ENCODE data around the gene FLNC. TPM values are rescaled to one million over a fixed set of nuclear protein-coding genes. Genes with fewer than 3 reads are reported as not detected.

Gene FLNC
- polyA plus RNA-seq, 1 donor, result 14.9 TPM

GRCh38 chr7:128891110-128891941, 61.1 kb downstream of the FLNC start:
- no peak for DNase-seq

- no peak for DNase-seq
Observed at GRCh38 chr7:128891942-128892269, 61.7 kb downstream of the FLNC start.

- DNase-seq, result no peak
Observed at GRCh38 chr7:128892521-128893250, 62.5 kb downstream of the FLNC start.

GRCh38 chr7:128893251-128894100, 63.3 kb downstream of the FLNC start:
- DNase-seq, result no peak

GRCh38 chr7:128894101-128894440, 63.9 kb downstream of the FLNC start:
- no peak for DNase-seq

- DNase-seq, result no peak
Observed at GRCh38 chr7:128895320-128895719, 65.1 kb downstream of the FLNC start.

GRCh38 chr7:128899392-128899791, 69.2 kb downstream of the FLNC start:
- no peak for DNase-seq

GRCh38 chr7:128900237-128900636, 70.0 kb downstream of the FLNC start:
- no peak for DNase-seq

GRCh38 chr7:128902761-128903585, 72.8 kb downstream of the FLNC start:
- DNase-seq, result no peak

DNA sequence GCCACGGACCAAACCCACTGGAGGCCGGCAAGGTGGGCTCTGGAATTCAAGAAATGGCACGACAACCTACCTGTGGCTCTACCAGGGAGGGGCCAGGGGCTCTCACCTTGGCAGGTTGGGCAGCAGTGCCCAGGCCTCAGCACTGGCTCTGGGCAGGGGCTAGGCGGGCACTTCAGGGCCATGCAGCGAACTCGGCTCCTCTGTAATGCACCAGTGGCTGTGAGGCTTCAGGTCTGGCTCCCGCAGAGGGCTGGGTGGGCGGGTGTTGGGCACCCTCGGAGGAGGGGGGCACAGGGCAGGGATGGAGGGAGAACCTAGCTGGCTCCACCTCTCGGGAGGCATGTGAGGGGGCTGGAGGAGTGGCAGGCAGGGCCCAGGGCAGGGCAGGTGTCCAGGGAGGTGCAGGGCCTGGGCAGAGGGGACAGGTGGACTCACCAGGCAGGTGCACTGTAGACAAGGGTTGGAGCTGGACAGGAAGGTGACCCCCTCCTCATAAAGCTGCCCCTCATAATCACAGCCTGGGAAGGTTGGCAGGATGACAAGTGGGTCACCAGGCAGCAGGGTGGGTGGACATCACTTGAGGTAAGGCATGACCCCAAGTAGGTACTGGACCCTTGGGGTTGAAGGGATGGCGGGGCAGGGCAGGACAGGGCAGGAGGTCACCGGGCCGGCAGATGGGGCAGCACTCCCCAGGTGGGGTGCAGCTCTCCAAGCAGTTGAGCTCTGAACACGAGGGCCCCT, 73.6 kb downstream of the FLNC start:
- DNase-seq, result no peak

- no peak for DNase-seq
Observed at GRCh38 chr7:128904381-128905197, 74.4 kb downstream of the FLNC start.

- DNase-seq, result no peak
Observed at GRCh38 chr7:128906001-128906765, 76.0 kb downstream of the FLNC start.

DNA sequence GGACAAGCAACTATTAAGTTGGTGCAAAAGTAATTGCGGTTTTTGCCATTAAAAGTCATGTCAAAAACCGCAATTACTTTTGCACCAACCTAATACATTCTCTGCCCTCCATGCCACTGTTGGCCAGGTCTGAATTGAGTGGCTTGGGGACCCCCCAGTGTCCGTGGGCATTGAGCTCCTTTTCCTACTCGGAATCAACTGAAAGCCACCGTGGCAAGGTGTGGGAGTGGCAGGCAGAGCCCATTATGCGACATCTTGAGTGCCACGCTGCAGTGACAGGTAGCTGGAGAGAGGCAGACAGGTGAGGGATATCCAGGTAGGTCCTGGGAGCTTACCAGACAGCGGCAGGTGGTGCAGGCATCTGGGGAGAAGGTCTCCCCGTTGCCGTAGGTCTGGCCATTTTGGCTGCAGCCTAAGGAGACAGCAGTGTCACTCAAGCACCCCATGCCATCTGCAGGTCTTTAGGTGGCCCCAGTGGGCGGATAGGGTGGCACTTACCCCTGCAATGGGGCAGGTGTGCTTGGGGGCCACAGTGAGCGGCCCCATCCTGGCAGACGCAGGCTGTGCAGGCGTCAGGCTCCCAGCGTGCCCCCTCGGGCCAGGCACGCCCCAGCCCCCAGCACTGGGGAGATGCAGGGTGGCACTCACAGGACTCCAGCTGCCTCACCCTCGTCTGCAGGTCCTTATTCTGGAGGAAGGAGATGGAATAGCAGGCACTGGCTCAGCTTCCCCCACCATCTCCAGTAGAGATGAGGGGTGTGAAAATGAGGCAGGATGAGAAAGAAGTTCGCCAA, 76.8 kb downstream of the FLNC start:
- DNase-seq, result no peak

Other genes with a start within 250 kb of the FLNC start
- 4.2 TPM for gene GARIN1A, start 158.1 kb upstream of the FLNC start, polyA plus RNA-seq (ENCODE audit: insufficient read length)
- 206 TPM for gene CALU, start 91.0 kb upstream of the FLNC start, polyA plus RNA-seq (ENCODE audit: insufficient read length)
- 2.2 TPM for gene OPN1SW, start 54.6 kb upstream of the FLNC start, polyA plus RNA-seq (ENCODE audit: insufficient read length)
- gene CCDC136, start 38.4 kb upstream of the FLNC start, polyA plus RNA-seq (ENCODE audit: insufficient read length), result 26.3 TPM
- 199 TPM for gene ATP6V1F, start 32.5 kb downstream of the FLNC start, polyA plus RNA-seq (ENCODE audit: insufficient read length)
- 21.6 TPM for gene KCP, start 80.3 kb downstream of the FLNC start, polyA plus RNA-seq (ENCODE audit: insufficient read length)
- gene IRF5, start 107.5 kb downstream of the FLNC start, polyA plus RNA-seq (ENCODE audit: insufficient read length), result 8.3 TPM
- 52.1 TPM for gene TNPO3, start 224.7 kb downstream of the FLNC start, polyA plus RNA-seq (ENCODE audit: insufficient read length)

Measured in left kidney (tissue), 2 donors.